IPS-NIHi7 (cell line): ENCODE data around the gene SLC25A44.

Experiments
- DNase-seq: peaks from one replicate; pipeline ENCODE4 v3.0.0; 2012; ENCODE audit warnings: mixed read lengths; ENCODE audit errors: extremely low spot score

The SLC25A44 gene

GRCh38 chr1:156193488-156194299 lies at the start of gene SLC25A44:
TSS of gene SLC25A44 (plus strand) at chr1:156194104. CDS start at chr1:156199848, 5,744 bp downstream.
- peak; percentile 97 for DNase-seq

GRCh38 chr1:156144742-156145141 lies 49.2 kb upstream of the SLC25A44 start:
- DNase-seq, result no peak

GRCh38 chr1:156145650-156146019 lies 48.3 kb upstream of the SLC25A44 start:
- no peak for DNase-seq

- peak; percentile 58 for DNase-seq
Observed at GRCh38 chr1:156146020-156146768, 47.7 kb upstream of the SLC25A44 start.

- DNase-seq, result no peak
Observed at GRCh38 chr1:156146769-156147405, 47.0 kb upstream of the SLC25A44 start.

- no peak for DNase-seq
Observed at GRCh38 chr1:156148216-156148615, 45.7 kb upstream of the SLC25A44 start.

GRCh38 chr1:156149374-156150332 lies 44.3 kb upstream of the SLC25A44 start:
- peak; percentile 90 for DNase-seq

GRCh38 chr1:156150333-156151011 lies 43.4 kb upstream of the SLC25A44 start:
- DNase-seq, result no peak

GRCh38 chr1:156151093-156151688 lies 42.7 kb upstream of the SLC25A44 start:
- DNase-seq, result no peak

- no peak for DNase-seq
Observed at GRCh38 chr1:156152628-156153027, 41.3 kb upstream of the SLC25A44 start.

GRCh38 chr1:156153362-156153761 lies 40.5 kb upstream of the SLC25A44 start, which contains the start of gene SEMA4A:
TSS of gene SEMA4A (plus strand) at chr1:156153585. CDS start at chr1:156154579, 994 bp downstream.
- DNase-seq, result no peak

GRCh38 chr1:156154317-156154749 lies 39.6 kb upstream of the SLC25A44 start:
- no peak for DNase-seq

- no peak for DNase-seq
Observed at GRCh38 chr1:156155756-156156510, 38.0 kb upstream of the SLC25A44 start.

GRCh38 chr1:156157506-156157905 lies 36.4 kb upstream of the SLC25A44 start:
- DNase-seq, result no peak

GRCh38 chr1:156157966-156158365 lies 35.9 kb upstream of the SLC25A44 start:
- no peak for DNase-seq

- DNase-seq, result no peak
Observed at GRCh38 chr1:156160000-156160742, 33.7 kb upstream of the SLC25A44 start.

GRCh38 chr1:156160743-156161171 lies 33.1 kb upstream of the SLC25A44 start:
- peak; percentile 93 for DNase-seq

- no peak for DNase-seq
Observed at GRCh38 chr1:156162430-156163037, 31.4 kb upstream of the SLC25A44 start.
